ENCODE results near the gene SLC25A13.

- TF ChIP-seq, protein P1, sequence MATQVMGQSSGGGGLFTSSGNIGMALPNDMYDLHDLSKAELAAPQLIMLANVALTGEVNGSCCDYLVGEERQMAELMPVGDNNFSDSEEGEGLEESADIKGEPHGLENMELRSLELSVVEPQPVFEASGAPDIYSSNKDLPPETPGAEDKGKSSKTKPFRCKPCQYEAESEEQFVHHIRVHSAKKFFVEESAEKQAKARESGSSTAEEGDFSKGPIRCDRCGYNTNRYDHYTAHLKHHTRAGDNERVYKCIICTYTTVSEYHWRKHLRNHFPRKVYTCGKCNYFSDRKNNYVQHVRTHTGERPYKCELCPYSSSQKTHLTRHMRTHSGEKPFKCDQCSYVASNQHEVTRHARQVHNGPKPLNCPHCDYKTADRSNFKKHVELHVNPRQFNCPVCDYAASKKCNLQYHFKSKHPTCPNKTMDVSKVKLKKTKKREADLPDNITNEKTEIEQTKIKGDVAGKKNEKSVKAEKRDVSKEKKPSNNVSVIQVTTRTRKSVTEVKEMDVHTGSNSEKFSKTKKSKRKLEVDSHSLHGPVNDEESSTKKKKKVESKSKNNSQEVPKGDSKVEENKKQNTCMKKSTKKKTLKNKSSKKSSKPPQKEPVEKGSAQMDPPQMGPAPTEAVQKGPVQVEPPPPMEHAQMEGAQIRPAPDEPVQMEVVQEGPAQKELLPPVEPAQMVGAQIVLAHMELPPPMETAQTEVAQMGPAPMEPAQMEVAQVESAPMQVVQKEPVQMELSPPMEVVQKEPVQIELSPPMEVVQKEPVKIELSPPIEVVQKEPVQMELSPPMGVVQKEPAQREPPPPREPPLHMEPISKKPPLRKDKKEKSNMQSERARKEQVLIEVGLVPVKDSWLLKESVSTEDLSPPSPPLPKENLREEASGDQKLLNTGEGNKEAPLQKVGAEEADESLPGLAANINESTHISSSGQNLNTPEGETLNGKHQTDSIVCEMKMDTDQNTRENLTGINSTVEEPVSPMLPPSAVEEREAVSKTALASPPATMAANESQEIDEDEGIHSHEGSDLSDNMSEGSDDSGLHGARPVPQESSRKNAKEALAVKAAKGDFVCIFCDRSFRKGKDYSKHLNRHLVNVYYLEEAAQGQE (IDR thresholded peaks at IDR 0.05; ENCODE audit: low read depth, low read length), result no peak
- no peak for TF ChIP-seq CTCF (IDR thresholded peaks at IDR 0.05)
- no peak for TF ChIP-seq USF2 (IDR thresholded peaks at IDR 0.05; ENCODE audit: borderline replicate concordance, low read depth, low read length)
- no peak for TF ChIP-seq TAF1 (IDR thresholded peaks at IDR 0.05; ENCODE audit: borderline replicate concordance, low read depth, low read length)
- TF ChIP-seq EZH2phosphoT487 (IDR thresholded peaks at IDR 0.05; ENCODE audit: borderline replicate concordance, low read depth), result no peak
- no peak for TF ChIP-seq RAD21 (IDR thresholded peaks at IDR 0.05; ENCODE audit: low read length)
Measured at GRCh38 chr7:96218664-96219243, 103.1 kb downstream of the SLC25A13 start.
